HFFc6 (cell line): ENCODE data around the gene UNKL. TPM values are rescaled to one million over a fixed set of nuclear protein-coding genes. Genes with fewer than 3 reads are reported as not detected.

Source experiments
- DNase-seq: peaks from one replicate; pipeline ENCODE4 v3.0.0-alpha.2; 2018
- H3K27ac Mint-ChIP-seq: 2 replicates; pipeline ENCODE4 v1.8.0; 2020; ENCODE audit warnings: mild to moderate bottlenecking, mixed read lengths
- H3K27me3 Mint-ChIP-seq: 2 replicates; pipeline ENCODE4 v1.8.0; 2021; ENCODE audit warnings: mild to moderate bottlenecking, moderate library complexity, mixed read lengths; ENCODE audit not compliant: insufficient read depth
- H3K36me3 Mint-ChIP-seq: 2 replicates; pipeline ENCODE4 v1.8.0; 2021; ENCODE audit warnings: low read depth, mixed read lengths
- H3K4me1 Mint-ChIP-seq: 2 replicates; pipeline ENCODE4 v1.8.0; 2020; ENCODE audit warnings: low read depth, mixed read lengths
- H3K4me3 Mint-ChIP-seq: 2 replicates; pipeline ENCODE4 v1.8.0; 2020; ENCODE audit warnings: mild to moderate bottlenecking, moderate library complexity, mixed read lengths
- H3K9me3 Mint-ChIP-seq: 2 replicates; pipeline ENCODE4 v1.8.0; 2020; ENCODE audit warnings: mild to moderate bottlenecking, mixed read lengths
- CTCF ChIP-seq: fragments of 200-600 bp; sonication (generic); IDR thresholded peaks from 2 replicates; pipeline ENCODE4 v1.5.0; 2021; ENCODE audit warnings: antibody characterized with exemption, mild to moderate bottlenecking
- total RNA-seq, 6 experiments: library from RNA; stranded (reverse); fragmentation: NEBNext Ultra II Directional; extraction: Animal tissue kit (Norgen Biotek cat#: 25700); gene quantifications; 2 replicates in 1 of 6; 3 replicates in 5 of 6; pipeline ENCODE4 v1.2.3, GENCODE V29; 2021

Gene UNKL
- total RNA-seq, 6 experiments from 2014 or later = 15.0 to 22.6 (median 16.5) TPM

- Mint-ChIP-seq H3K4me1 (peaks cover 6% of the 10 kb centered on the region; the same call in 1 of the 2 replicates), H3K27me3 (peaks cover 17% of the 10 kb centered on the region), H3K27ac (no peak within 1 kb of the TSS), H3K9me3 (no peaks in the 10 kb centered on the region), H3K36me3 (no peaks in the 10 kb centered on the region), H3K4me3 (no peak within 1 kb of the TSS)
- TF ChIP-seq CTCF = no peak
- no peak for DNase-seq
Observed at GRCh38 chr16:1333149-1333812, 81.2 kb downstream of the UNKL start, which contains the start of gene BAIAP3. BAIAP3 (plus strand) TSS chr16:1333645; CDS start chr16:1338550, 4,905 bp downstream.

- H3K27ac Mint-ChIP-seq = no peak overlapping the region
Observed at GRCh38 chr16:1332618-1333148, 81.8 kb downstream of the UNKL start.

GRCh38 chr16:1331712-1332617, 82.5 kb downstream of the UNKL start:
- H3K9me3 Mint-ChIP-seq = no peaks in the 10 kb centered on the region
- peaks cover 17% of the 10 kb centered on the region for H3K27me3 Mint-ChIP-seq
- peak; percentile 50 for DNase-seq
- H3K4me3 Mint-ChIP-seq = peak overlapping the region; percentile 47; the same call in 1 of the 2 replicates
- TF ChIP-seq CTCF = no peak
- peaks cover 6% of the 10 kb centered on the region; the same call in 1 of the 2 replicates for H3K4me1 Mint-ChIP-seq
- H3K27ac Mint-ChIP-seq = peak overlapping the region; percentile 40; the same call in 1 of the 2 replicates
- H3K36me3 Mint-ChIP-seq = no peaks in the 10 kb centered on the region

More at GRCh38 chr16:1332618-1333148, 81.8 kb downstream of the UNKL start:
- Mint-ChIP-seq H3K27me3 (peaks cover 17% of the 10 kb centered on the region), H3K36me3 (no peaks in the 10 kb centered on the region), H3K9me3 (no peaks in the 10 kb centered on the region), H3K4me1 (peaks cover 6% of the 10 kb centered on the region; the same call in 1 of the 2 replicates), H3K4me3 (no peak overlapping the region)
- DNase-seq = no peak
- TF ChIP-seq CTCF = no peak

GRCh38 chr16:1330931-1331711, 83.4 kb downstream of the UNKL start:
- no peak for TF ChIP-seq CTCF
- DNase-seq = no peak
- Mint-ChIP-seq H3K27ac (peak overlapping the region; percentile 40; the same call in 1 of the 2 replicates), H3K36me3 (no peaks in the 10 kb centered on the region), H3K27me3 (peaks cover 12% of the 10 kb centered on the region), H3K4me3 (peak overlapping the region; percentile 47; the same call in 1 of the 2 replicates), H3K4me1 (peaks cover 6% of the 10 kb centered on the region; the same call in 1 of the 2 replicates), H3K9me3 (no peaks in the 10 kb centered on the region)
